Activated CD8-positive, alpha-beta memory T cell treated with anti-CD3 and anti-CD28 coated beads for 4 hours (primary cell): ENCODE data around the gene TSSK3.

ENCODE experiments used
- DNase-seq, 2 donors: peaks; one replicate each; pipeline ENCODE4 v3.0.0-alpha.2; 2020; ENCODE audit warnings: low read depth in 2 of 2

TSSK3 gene

GRCh38 chr1:32400876-32401631, 38.7 kb downstream of the TSSK3 start:
- DNase-seq: no peak

GRCh38 chr1:32404946-32405345, 42.6 kb downstream of the TSSK3 start:
- DNase-seq: no peak

GRCh38 chr1:32405672-32406467, 43.5 kb downstream of the TSSK3 start:
- DNase-seq: no peak

GRCh38 chr1:32406629-32407111, 44.3 kb downstream of the TSSK3 start:
- no peak for DNase-seq

GRCh38 chr1:32411261-32411660, 48.9 kb downstream of the TSSK3 start:
- DNase-seq: no peak

DNA sequence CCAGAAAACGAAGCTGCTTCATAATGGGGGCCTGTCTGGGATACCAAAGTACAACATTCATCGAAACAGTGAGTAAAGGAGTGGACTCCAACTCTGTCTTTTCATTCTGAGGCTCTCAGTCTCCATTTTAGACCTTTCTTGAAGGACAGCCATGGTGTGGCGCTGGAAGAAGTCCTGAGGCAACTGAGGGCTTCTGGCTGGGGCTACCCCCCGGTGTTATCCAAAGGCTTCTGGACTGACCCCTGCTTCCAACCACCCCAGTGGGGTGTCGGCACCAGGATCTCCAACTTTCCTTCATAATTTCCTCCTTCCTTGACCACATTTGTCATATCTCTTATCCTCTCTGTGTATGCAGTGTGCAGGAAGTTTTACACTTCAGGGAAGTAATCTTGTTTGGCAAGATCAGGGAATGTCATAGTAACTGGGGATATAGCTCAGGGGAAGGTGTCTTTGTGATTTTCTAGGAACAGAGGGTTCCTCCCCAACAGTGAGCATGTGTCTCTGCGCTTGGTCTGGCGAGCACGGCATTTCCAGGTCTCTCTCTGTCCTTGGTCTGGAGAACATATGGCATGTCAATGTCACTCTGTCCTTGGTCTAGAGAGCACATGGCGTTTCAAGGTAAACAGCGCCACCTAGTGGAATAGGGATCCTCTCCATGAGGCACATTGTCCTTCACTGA, 51.3 kb downstream of the TSSK3 start:
- peak; percentile 47 to 68 for DNase-seq
